Measurements from ENCODE around the gene NAGLU. TPM values are rescaled to one million over a fixed set of nuclear protein-coding genes. Genes with fewer than 3 reads are reported as not detected.
A peak's percentile ranks its signal among the peaks of the same experiment; 100 is the strongest.

Gene NAGLU
- total and polyA plus RNA-seq, 2 of the 13 experiments (the other 11 are each of a cell fraction or from before 2014, with no cell fraction given) = 28.2 to 40.1 TPM

- 0 out of 2 replicates have a peak, but pooled peaks have one; percentile 45 for TF ChIP-seq ZFYVE20 (CRISPR knock-in tag; IDR thresholded peaks at IDR 0.05; ENCODE audit: borderline replicate concordance, low read depth)
- no peak for TF ChIP-seq SSRP1 (CRISPR knock-in tag; IDR thresholded peaks at IDR 0.05)
- no peak for TF ChIP-seq ATF7 (IDR thresholded peaks at IDR 0.05)
- no peak for TF ChIP-seq ATF7 (CRISPR knock-in tag; IDR thresholded peaks at IDR 0.05)
- TF ChIP-seq BCL6 (CRISPR knock-in tag; IDR thresholded peaks at IDR 0.05) = no peak
- no peak for TF ChIP-seq ZFP41 (CRISPR knock-in tag; IDR thresholded peaks at IDR 0.05; ENCODE audit: borderline replicate concordance)
- TF ChIP-seq NFRKB (IDR thresholded peaks at IDR 0.05) = no peak
- no peak for TF ChIP-seq ZNF766 (CRISPR knock-in tag; IDR thresholded peaks at IDR 0.05; ENCODE audit: borderline replicate concordance)
- no peak for TF ChIP-seq ZBTB7B (CRISPR knock-in tag; IDR thresholded peaks at IDR 0.05)
- no peak for TF ChIP-seq WIZ (CRISPR knock-in tag; IDR thresholded peaks at IDR 0.05)
- TF ChIP-seq FOXA1 (IDR thresholded peaks at IDR 0.05) = no peak
- no peak for TF ChIP-seq FOXA1 (CRISPR knock-in tag; IDR thresholded peaks at IDR 0.05)
- TF ChIP-seq, protein P1, sequence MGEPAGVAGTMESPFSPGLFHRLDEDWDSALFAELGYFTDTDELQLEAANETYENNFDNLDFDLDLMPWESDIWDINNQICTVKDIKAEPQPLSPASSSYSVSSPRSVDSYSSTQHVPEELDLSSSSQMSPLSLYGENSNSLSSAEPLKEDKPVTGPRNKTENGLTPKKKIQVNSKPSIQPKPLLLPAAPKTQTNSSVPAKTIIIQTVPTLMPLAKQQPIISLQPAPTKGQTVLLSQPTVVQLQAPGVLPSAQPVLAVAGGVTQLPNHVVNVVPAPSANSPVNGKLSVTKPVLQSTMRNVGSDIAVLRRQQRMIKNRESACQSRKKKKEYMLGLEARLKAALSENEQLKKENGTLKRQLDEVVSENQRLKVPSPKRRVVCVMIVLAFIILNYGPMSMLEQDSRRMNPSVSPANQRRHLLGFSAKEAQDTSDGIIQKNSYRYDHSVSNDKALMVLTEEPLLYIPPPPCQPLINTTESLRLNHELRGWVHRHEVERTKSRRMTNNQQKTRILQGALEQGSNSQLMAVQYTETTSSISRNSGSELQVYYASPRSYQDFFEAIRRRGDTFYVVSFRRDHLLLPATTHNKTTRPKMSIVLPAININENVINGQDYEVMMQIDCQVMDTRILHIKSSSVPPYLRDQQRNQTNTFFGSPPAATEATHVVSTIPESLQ (CRISPR knock-in tag; conservative IDR thresholded peaks at IDR 0.05) = no peak
- no peak for TF ChIP-seq EP300 (IDR thresholded peaks at IDR 0.05; ENCODE audit: low read depth in 2 of 2, low read length in 2 of 2)
- no peak for TF ChIP-seq EP300 (CRISPR knock-in tag; IDR thresholded peaks at IDR 0.05; ENCODE audit: borderline replicate concordance)
- no peak for TF ChIP-seq TRIM24 (CRISPR knock-in tag; IDR thresholded peaks at IDR 0.05)
- TF ChIP-seq ZNF530 (CRISPR knock-in tag; IDR thresholded peaks at IDR 0.05; ENCODE audit: low read depth) = no peak
- no peak for TF ChIP-seq SRSF9 (IDR thresholded peaks at IDR 0.05; ENCODE audit: borderline replicate concordance, insufficient read depth, low read depth, low read length, poor library complexity, severe bottlenecking)
- no peak for TF ChIP-seq TBX2 (CRISPR knock-in tag; IDR thresholded peaks at IDR 0.05; ENCODE audit: borderline replicate concordance)
- TF ChIP-seq ZNF609 (CRISPR knock-in tag; IDR thresholded peaks at IDR 0.05; ENCODE audit: borderline replicate concordance) = no peak
- no peak for TF ChIP-seq PLRG1 (conservative IDR thresholded peaks at IDR 0.05)
- TF ChIP-seq HNRNPL (IDR thresholded peaks at IDR 0.05; ENCODE audit: low read depth, low read length) = 0 out of 2 replicates have a peak, but pooled peaks have one; percentile 55
- no peak for TF ChIP-seq KMT2A (CRISPR knock-in tag; IDR thresholded peaks at IDR 0.05)
Measured at GRCh38 chr17:42543190-42544079, 7.4 kb downstream of the NAGLU start (continued).

All from HepG2 (cell line).